H1 (cell line): ENCODE data around the gene LSM5. TPM values are rescaled to one million over a fixed set of nuclear protein-coding genes. Genes with fewer than 3 reads are reported as not detected.

Experiments used
- HDAC6 ChIP-seq: IDR thresholded peaks from one replicate; pipeline ENCODE4 v1.7.1; 2012; ENCODE audit warnings: low read depth, mild to moderate bottlenecking, inconsistent platforms, low read length, moderate library complexity
- KDM5A ChIP-seq: fragments of 200-600 bp; IDR thresholded peaks from 2 replicates; pipeline ENCODE4 v1.7.1; 2012; ENCODE audit warnings: mild to moderate bottlenecking, low read length, inconsistent platforms, mixed read lengths
- TAF7 ChIP-seq: optimal IDR thresholded peaks from 2 replicates; pipeline ENCODE3; 2011; ENCODE audit warnings: low read depth, mild to moderate bottlenecking, inconsistent platforms, low read length, moderate library complexity, borderline replicate concordance
- polyA plus RNA-seq, 7 experiments: library from polyadenylated mRNA; depleted of rRNA in 3 of 7; stranded (reverse) in 5 of 7; unstranded in 2 of 7; fragments of >200 nt in 5 of 7; fragments of 200-250 nt in 2 of 7; gene quantifications; 1 replicate in 5 of 7; 2 replicates in 1 of 7; 4 replicates in 1 of 7; pipeline versions ENCODE4 v1.2.1 to v1.2.3, GENCODE V29; 2011 to 2013; ENCODE audit warnings: missing spikeins in 2 of 7, mixed read lengths in 2 of 7
- total RNA-seq: library from RNA; stranded (reverse); fragmentation: NEBNext Ultra II Directional; extraction: Animal tissue kit (Norgen Biotek cat#: 25700); gene quantifications from 2 replicates; pipeline ENCODE4 v1.2.1, GENCODE V29; 2021
- TF ChIP-seq, protein P1 (sequence below): IDR thresholded peaks from 2 replicates; pipeline ENCODE4 v1.6.1; 2012; ENCODE audit warnings: inconsistent platforms

LSM5 gene
- total and polyA plus RNA-seq, 2 of the 8 experiments (the other 6 are each of a cell fraction or from before 2014, with no cell fraction given) = 58.9 to 103 TPM

DNA sequence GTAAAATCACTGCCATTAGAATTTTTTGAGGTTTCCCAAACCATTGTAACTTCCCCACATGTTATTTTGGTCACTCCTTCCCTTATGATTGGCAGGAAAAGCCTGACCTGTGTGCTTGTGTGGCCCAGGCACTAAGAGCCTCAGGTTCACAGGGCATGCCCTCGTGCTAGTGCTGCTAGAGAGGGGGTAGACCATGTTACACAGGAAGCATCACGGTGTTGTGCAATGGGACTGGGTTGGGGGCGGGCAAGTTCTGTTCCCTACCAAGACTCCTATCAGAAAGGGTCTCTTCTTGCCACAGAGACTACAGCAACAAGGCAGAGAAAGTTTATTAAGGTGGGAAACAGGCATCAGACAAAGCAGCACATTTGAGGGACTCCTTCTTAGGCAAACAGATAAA is 32.2 kb downstream of the LSM5 start (continued):
- TF ChIP-seq, protein P1, sequence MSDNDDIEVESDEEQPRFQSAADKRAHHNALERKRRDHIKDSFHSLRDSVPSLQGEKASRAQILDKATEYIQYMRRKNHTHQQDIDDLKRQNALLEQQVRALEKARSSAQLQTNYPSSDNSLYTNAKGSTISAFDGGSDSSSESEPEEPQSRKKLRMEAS = no peak
- no peak for TF ChIP-seq TAF7
- TF ChIP-seq KDM5A = no peak
- TF ChIP-seq HDAC6 = no peak
